HepG2 (cell line): Measurements from ENCODE around the gene TSPAN9. TPM values are rescaled to one million over a fixed set of nuclear protein-coding genes. Genes with fewer than 3 reads are reported as not detected.

ENCODE experiments used
- ATAC-seq: fragments of 200-7000 bp; cut with Tn5 transposase; 3 replicates; pipeline ENCODE4 v1.9.1; 2020; ENCODE audit warnings: mild to moderate bottlenecking, moderate library complexity
- BruUV-seq: library from RNA; stranded (reverse); fragments of 400-500 nt; replicated peaks from 2 replicates; lab custom pipeline; 2021; lab: Mats Ljungman, UMichigan
- CTCF ChIA-PET: fragments of 300-600 bp; formaldehyde crosslinking; extraction: SDS; loops from one replicate; lab custom pipeline; 2021; ENCODE audit warnings: low total read pairs, inconsistent platforms, low intra/inter-chr PET ratio; lab: Yijun Ruan, JAX
- POLR2A ChIA-PET: fragments of 350-600 bp; sonication (Branson Sonifier 250); formaldehyde crosslinking; loops from one replicate; lab custom pipeline; 2020; ENCODE audit warnings: antibody characterized with exemption, inconsistent platforms; lab: Yijun Ruan, JAX
- DNase-seq: peaks from one replicate; pipeline ENCODE4 v3.0.0-alpha.2; 2015; ENCODE audit warnings: low spot score
- FAIRE-seq: peaks from 3 replicates; lab custom pipeline; 2011; peaks lifted over from hg19 to GRCh38; lab: Jason Lieb, UNC
- H2AFZ ChIP-seq: one replicate; pipeline ENCODE4 v1.6.1; 2011; ENCODE audit warnings: low read length, inconsistent platforms
- H3K27ac ChIP-seq: fragments of 300-600 bp; 3 replicates; pipeline ENCODE4 v1.8.0; 2011; ENCODE audit warnings: mixed run types, mild to moderate bottlenecking, mixed read lengths, low read length, inconsistent platforms; ENCODE audit not compliant: insufficient read depth; ENCODE audit errors: extremely low read length
- H3K27me3 ChIP-seq, 2 experiments: fragments of 200-600 bp in 1 of 2; 2 replicates in 1 of 2; 3 replicates in 1 of 2; pipeline versions ENCODE4 v1.6.0 to v1.8.0; 2011; ENCODE audit warnings: low read length in 2 of 2, mild to moderate bottlenecking in 2 of 2, moderate library complexity in 2 of 2, inconsistent platforms in 1 of 2; ENCODE audit not compliant: insufficient read depth in 2 of 2, control insufficient read depth in 1 of 2
- H3K36me3 ChIP-seq, 2 experiments: fragments of 200-600 bp in 1 of 2; replicated peaks in 1 of 2; 2 replicates in 1 of 2; 3 replicates in 1 of 2; pipeline versions ENCODE4 v1.5.1 to v1.8.0; 2011; ENCODE audit warnings: low read length in 2 of 2, inconsistent platforms in 1 of 2; ENCODE audit not compliant: insufficient read depth in 2 of 2, control insufficient read depth in 1 of 2
- H3K4me1 ChIP-seq: 2 replicates; pipeline ENCODE4 v1.5.1; 2012; ENCODE audit warnings: low read length, inconsistent platforms; ENCODE audit not compliant: insufficient read depth
- H3K4me2 ChIP-seq: 2 replicates; pipeline ENCODE4 v1.6.0; 2011; ENCODE audit warnings: low read depth, low read length, inconsistent platforms
- H3K4me3 ChIP-seq, 3 experiments: fragments of 200-600 bp in 1 of 3; sonication (generic), shearing (Covaris generic) in 1 of 3; replicated peaks in 1 of 3; 2 replicates each; pipeline ENCODE4 v1.5.1; 2011 to 2016; ENCODE audit warnings: low read length in 3 of 3, inconsistent platforms in 2 of 3, low read depth in 2 of 3, mild to moderate bottlenecking in 2 of 3, control low read depth in 1 of 3, mixed read lengths in 1 of 3; ENCODE audit not compliant: insufficient read depth in 1 of 3
- H3K79me2 ChIP-seq: one replicate; pipeline ENCODE4 v1.6.1; 2011; ENCODE audit warnings: low read length, inconsistent platforms; ENCODE audit not compliant: insufficient read depth
- H3K9ac ChIP-seq: 2 replicates; pipeline ENCODE4 v1.6.0; 2011; ENCODE audit warnings: mild to moderate bottlenecking, low read depth, low read length, inconsistent platforms; ENCODE audit not compliant: insufficient read depth
- H3K9me3 ChIP-seq: 2 replicates; pipeline ENCODE4 v1.5.1; 2012; ENCODE audit warnings: mild to moderate bottlenecking, low read length
- H4K20me1 ChIP-seq: 2 replicates; pipeline ENCODE4 v1.6.0; 2011; ENCODE audit warnings: inconsistent platforms, mild to moderate bottlenecking, low read length, moderate library complexity; ENCODE audit not compliant: insufficient read depth
- ARID2 ChIP-seq: sonication (generic); formaldehyde crosslinking; IDR thresholded peaks from 2 replicates; pipeline ENCODE4 v1.8.1; 2022; ENCODE audit warnings: mild to moderate bottlenecking, missing genetic modification reagents, borderline replicate concordance
- CTCF ChIP-seq: sonication (generic); formaldehyde crosslinking; IDR thresholded peaks from 2 replicates; pipeline ENCODE4 v1.5.0; 2020; ENCODE audit warnings: mild to moderate bottlenecking, missing genetic modification reagents, moderate library complexity
- KDM3A ChIP-seq: IDR thresholded peaks from 2 replicates; pipeline ENCODE4 v1.6.1; 2018; ENCODE audit warnings: low read depth, missing compliant biosample characterization
- MAZ ChIP-seq, 2 experiments: sonication (generic) in 1 of 2; formaldehyde crosslinking in 1 of 2; IDR thresholded peaks; 2 replicates each; pipeline versions ENCODE4 v1.5.0 to v1.6.1; 2012 to 2020; ENCODE audit warnings: low read depth in 2 of 2, mild to moderate bottlenecking in 2 of 2, borderline replicate concordance in 1 of 2, improper control_type of control experiment in 1 of 2, low read length in 1 of 2, missing genetic modification reagents in 1 of 2, moderate library complexity in 1 of 2
- MIER3 ChIP-seq: IDR thresholded peaks from 2 replicates; pipeline ENCODE4 v1.6.1; 2016; ENCODE audit warnings: missing compliant biosample characterization, borderline replicate concordance
- POLR2G ChIP-seq: fragments of 200-400 bp; formaldehyde crosslinking; IDR thresholded peaks from 2 replicates; pipeline ENCODE4 v1.6.1; 2018; ENCODE audit warnings: mild to moderate bottlenecking, low read depth, low read length, moderate library complexity
- RBM22 ChIP-seq: fragments of 200-400 bp; formaldehyde crosslinking; optimal IDR thresholded peaks from 2 replicates; pipeline ENCODE3; 2017; ENCODE audit warnings: mild to moderate bottlenecking, low read length, moderate library complexity
- SALL1 ChIP-seq: sonication (generic); formaldehyde crosslinking; IDR thresholded peaks from 2 replicates; pipeline ENCODE4 v1.8.0; 2022; ENCODE audit warnings: mild to moderate bottlenecking, missing genetic modification reagents
- SAP130 ChIP-seq: IDR thresholded peaks from 2 replicates; pipeline ENCODE4 v1.6.1; 2016; ENCODE audit warnings: low read depth
- SMC3 ChIP-seq: IDR thresholded peaks from 2 replicates; pipeline ENCODE4 v1.6.1; 2011; ENCODE audit warnings: low read length, improper control_type of control experiment
- STAG1 ChIP-seq: sonication (generic); formaldehyde crosslinking; IDR thresholded peaks from 2 replicates; pipeline ENCODE4 v1.4.0; 2020; ENCODE audit warnings: missing genetic modification reagents
- XRCC5 ChIP-seq: fragments of 200-400 bp; formaldehyde crosslinking; optimal IDR thresholded peaks from 2 replicates; pipeline ENCODE3; 2017; ENCODE audit warnings: mild to moderate bottlenecking, low read length
- ZFP1 ChIP-seq: IDR thresholded peaks from 2 replicates; pipeline ENCODE4 v1.6.1; 2016
- ZNF670 ChIP-seq: sonication (generic); formaldehyde crosslinking; IDR thresholded peaks from 2 replicates; pipeline ENCODE4 v1.8.0; 2022; ENCODE audit warnings: mild to moderate bottlenecking, missing genetic modification reagents, borderline replicate concordance
- WGBS: methylation state at CpG from one replicate; pipeline ENCODE4 v1.1.6; 2017; ENCODE audit warnings: low lambda C conversion rate; 5-methylcytosine and 5-hydroxymethylcytosine counted together
- in situ Hi-C: cut with HindIII; loops from 2 replicates; pipeline ENCODE4 v1.10.0; 2017; ENCODE audit warnings: low pct_unique_long_range_greater_than_20kb; ENCODE audit not compliant: extremely low pct_ligation_motif_present
- intact Hi-C: fragments of 100-400 bp; cut with micrococcal nuclease; formaldehyde crosslinking; loops from one replicate; pipeline ENCODE4 v1.10.0; 2022; ENCODE audit not compliant: unreplicated experiment
- polyA plus RNA-seq, 8 experiments: library from polyadenylated mRNA; depleted of rRNA in 3 of 8; stranded (reverse) in 7 of 8; unstranded in 1 of 8; fragments of >200 nt; fragmentation: Illumina TruSeq in 4 of 8; extraction: Trizol in 4 of 8; gene quantifications; 2 replicates each; pipeline versions ENCODE4 v1.2.1 to v1.2.3, GENCODE V29; 2011 to 2016; ENCODE audit warnings: low read depth in 4 of 8, missing spikeins in 1 of 8, mixed read lengths in 1 of 8; ENCODE audit not compliant: insufficient read depth in 1 of 8
- total RNA-seq, 5 experiments: library from RNA; depleted of rRNA; stranded (reverse); fragments of >200 nt; fragmentation: Illumina TruSeq; extraction: Trizol; gene quantifications; 2 replicates each; pipeline ENCODE4 v1.2.3, GENCODE V29; 2016; ENCODE audit warnings: low read depth in 1 of 5
- TF ChIP-seq, protein P1 (sequence below): sonication (generic); formaldehyde crosslinking; IDR thresholded peaks from 2 replicates; pipeline ENCODE4 v1.5.0; 2020; ENCODE audit warnings: mild to moderate bottlenecking, missing genetic modification reagents
- TF ChIP-seq, protein P2 (sequence below): sonication (generic); formaldehyde crosslinking; IDR thresholded peaks from 2 replicates; pipeline ENCODE4 v1.8.1; 2023; ENCODE audit warnings: mild to moderate bottlenecking, missing genetic modification reagents, borderline replicate concordance
- TF ChIP-seq, protein P3 (sequence below): sonication (generic); formaldehyde crosslinking; IDR thresholded peaks from 2 replicates; pipeline ENCODE4 v1.5.0; 2020; ENCODE audit warnings: missing genetic modification reagents
- TF ChIP-seq, protein P4 (sequence below): sonication (generic); formaldehyde crosslinking; IDR thresholded peaks from 2 replicates; pipeline ENCODE4 v1.5.1; 2020; ENCODE audit warnings: mild to moderate bottlenecking, moderate library complexity, missing genetic modification reagents

TSPAN9 gene
- total and polyA plus RNA-seq, 2 of the 13 experiments (the other 11 are each of a cell fraction or from before 2014, with no cell fraction given) = 18.1 to 42.3 TPM

DNA sequence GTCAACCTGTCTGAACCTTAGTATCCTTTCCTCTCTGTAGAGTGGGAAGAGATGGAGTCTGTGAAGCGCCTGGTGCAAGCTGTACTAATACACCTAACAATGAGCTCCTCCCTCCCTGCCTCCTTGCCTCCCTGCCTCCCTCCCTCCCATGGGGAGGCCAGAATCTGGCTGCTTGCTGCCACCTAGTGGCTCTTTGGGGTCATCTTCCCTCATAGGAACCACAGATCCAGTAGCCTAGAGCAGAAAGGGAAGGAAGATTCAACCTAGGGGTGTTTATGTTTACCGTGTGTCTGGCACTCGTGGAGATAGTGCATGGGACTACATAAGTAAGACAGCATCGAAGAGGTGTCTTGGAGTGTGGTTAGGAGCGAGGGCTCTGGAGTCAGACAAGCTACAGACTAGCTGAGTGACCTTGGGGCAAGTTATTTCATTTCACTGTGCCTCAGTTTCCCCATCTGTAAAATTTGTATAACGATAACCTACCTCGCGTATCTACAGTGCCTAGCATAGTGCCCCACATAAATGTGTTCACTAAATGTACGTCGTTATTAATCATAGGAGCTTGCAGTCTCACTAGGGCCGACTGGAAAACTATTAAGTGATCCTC is 35.5 kb upstream of the TSPAN9 start:
- DNase-seq = peak; percentile 81
- POLR2A ChIA-PET = no interaction called here
- Histone ChIP-seq H3K4me3 (no peak overlapping the region), H3K9me3 (no peaks in the 10 kb centered on the region), H3K27me3 (no peaks in the 10 kb centered on the region), H2AFZ (no peak overlapping the region), H4K20me1 (peaks cover 4% of the 10 kb centered on the region; the same call in 1 of the 2 replicates), H3K4me2 (no peak overlapping the region), H3K36me3 (peaks cover 32 to 48% of the 10 kb centered on the region in 2 experiments), H3K79me2 (no peaks in the 10 kb centered on the region), H3K27ac (no peak overlapping the region), H3K9ac (no peak overlapping the region), H3K4me1 (no peaks in the 10 kb centered on the region)
- peak; percentile 79 for ATAC-seq
- FAIRE-seq = peak; percentile 83
- intact Hi-C loops = no loop called here
- CTCF ChIA-PET = no interaction called here
- in situ Hi-C loops = no loop called here
- WGBS = 83% methylated on average over 11 of the region's 11 CpGs
- BruUV-seq = no TSS peak
- TF ChIP-seq MAZ (IDR thresholded peaks at IDR 0.05; ENCODE audit: borderline replicate concordance, low read depth, low read length) = peak; percentile 93
- peak; percentile 51; the same call in 1 of the 2 replicates for TF ChIP-seq MAZ (CRISPR knock-in tag; IDR thresholded peaks at IDR 0.05; ENCODE audit: low read depth)
- no peak for TF ChIP-seq SALL1
- TF ChIP-seq, protein P1, sequence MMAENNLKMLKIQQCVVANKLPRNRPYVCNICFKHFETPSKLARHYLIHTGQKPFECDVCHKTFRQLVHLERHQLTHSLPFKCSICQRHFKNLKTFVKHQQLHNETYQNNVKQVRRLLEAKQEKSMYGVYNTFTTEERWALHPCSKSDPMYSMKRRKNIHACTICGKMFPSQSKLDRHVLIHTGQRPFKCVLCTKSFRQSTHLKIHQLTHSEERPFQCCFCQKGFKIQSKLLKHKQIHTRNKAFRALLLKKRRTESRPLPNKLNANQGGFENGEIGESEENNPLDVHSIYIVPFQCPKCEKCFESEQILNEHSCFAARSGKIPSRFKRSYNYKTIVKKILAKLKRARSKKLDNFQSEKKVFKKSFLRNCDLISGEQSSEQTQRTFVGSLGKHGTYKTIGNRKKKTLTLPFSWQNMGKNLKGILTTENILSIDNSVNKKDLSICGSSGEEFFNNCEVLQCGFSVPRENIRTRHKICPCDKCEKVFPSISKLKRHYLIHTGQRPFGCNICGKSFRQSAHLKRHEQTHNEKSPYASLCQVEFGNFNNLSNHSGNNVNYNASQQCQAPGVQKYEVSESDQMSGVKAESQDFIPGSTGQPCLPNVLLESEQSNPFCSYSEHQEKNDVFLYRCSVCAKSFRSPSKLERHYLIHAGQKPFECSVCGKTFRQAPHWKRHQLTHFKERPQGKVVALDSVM (CRISPR knock-in tag) = peak; percentile 98
- peak; percentile 68 for TF ChIP-seq STAG1 (CRISPR knock-in tag)
- TF ChIP-seq SMC3 = peak; percentile 36; the same call in 1 of the 2 replicates
- TF ChIP-seq RBM22 = peak; percentile 75
- TF ChIP-seq, protein P2, sequence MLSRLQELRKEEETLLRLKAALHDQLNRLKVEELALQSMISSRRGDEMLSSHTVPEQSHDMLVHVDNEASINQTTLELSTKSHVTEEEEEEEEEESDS (CRISPR knock-in tag) = no peak
- TF ChIP-seq, protein P3, sequence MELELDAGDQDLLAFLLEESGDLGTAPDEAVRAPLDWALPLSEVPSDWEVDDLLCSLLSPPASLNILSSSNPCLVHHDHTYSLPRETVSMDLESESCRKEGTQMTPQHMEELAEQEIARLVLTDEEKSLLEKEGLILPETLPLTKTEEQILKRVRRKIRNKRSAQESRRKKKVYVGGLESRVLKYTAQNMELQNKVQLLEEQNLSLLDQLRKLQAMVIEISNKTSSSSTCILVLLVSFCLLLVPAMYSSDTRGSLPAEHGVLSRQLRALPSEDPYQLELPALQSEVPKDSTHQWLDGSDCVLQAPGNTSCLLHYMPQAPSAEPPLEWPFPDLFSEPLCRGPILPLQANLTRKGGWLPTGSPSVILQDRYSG = no peak
- no peak for TF ChIP-seq ZNF670 (CRISPR knock-in tag)
- peak; percentile 1; the same call in 1 of the 2 replicates for TF ChIP-seq POLR2G
- TF ChIP-seq ARID2 = no peak
- TF ChIP-seq CTCF (CRISPR knock-in tag) = peak; percentile 79
- TF ChIP-seq XRCC5 = peak; percentile 27
- TF ChIP-seq SAP130 = 0 out of 2 replicates have a peak, but pooled peaks have one; percentile 21
- TF ChIP-seq MIER3 = no peak
- TF ChIP-seq ZFP1 (CRISPR knock-in tag) = no peak
- TF ChIP-seq KDM3A (CRISPR knock-in tag) = no peak
- TF ChIP-seq, protein P4, sequence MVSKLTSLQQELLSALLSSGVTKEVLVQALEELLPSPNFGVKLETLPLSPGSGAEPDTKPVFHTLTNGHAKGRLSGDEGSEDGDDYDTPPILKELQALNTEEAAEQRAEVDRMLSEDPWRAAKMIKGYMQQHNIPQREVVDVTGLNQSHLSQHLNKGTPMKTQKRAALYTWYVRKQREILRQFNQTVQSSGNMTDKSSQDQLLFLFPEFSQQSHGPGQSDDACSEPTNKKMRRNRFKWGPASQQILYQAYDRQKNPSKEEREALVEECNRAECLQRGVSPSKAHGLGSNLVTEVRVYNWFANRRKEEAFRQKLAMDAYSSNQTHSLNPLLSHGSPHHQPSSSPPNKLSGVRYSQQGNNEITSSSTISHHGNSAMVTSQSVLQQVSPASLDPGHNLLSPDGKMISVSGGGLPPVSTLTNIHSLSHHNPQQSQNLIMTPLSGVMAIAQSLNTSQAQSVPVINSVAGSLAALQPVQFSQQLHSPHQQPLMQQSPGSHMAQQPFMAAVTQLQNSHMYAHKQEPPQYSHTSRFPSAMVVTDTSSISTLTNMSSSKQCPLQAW (CRISPR knock-in tag) = 0 out of 2 replicates have a peak, but pooled peaks have one; percentile 39
